LoVo (cell line): ENCODE results near the gene PBX3.

ENCODE experiments used
- DNase-seq: peaks from one replicate; pipeline ENCODE4 v3.0.0-alpha.2; 2016; ENCODE audit warnings: low spot score

Gene PBX3

DNA sequence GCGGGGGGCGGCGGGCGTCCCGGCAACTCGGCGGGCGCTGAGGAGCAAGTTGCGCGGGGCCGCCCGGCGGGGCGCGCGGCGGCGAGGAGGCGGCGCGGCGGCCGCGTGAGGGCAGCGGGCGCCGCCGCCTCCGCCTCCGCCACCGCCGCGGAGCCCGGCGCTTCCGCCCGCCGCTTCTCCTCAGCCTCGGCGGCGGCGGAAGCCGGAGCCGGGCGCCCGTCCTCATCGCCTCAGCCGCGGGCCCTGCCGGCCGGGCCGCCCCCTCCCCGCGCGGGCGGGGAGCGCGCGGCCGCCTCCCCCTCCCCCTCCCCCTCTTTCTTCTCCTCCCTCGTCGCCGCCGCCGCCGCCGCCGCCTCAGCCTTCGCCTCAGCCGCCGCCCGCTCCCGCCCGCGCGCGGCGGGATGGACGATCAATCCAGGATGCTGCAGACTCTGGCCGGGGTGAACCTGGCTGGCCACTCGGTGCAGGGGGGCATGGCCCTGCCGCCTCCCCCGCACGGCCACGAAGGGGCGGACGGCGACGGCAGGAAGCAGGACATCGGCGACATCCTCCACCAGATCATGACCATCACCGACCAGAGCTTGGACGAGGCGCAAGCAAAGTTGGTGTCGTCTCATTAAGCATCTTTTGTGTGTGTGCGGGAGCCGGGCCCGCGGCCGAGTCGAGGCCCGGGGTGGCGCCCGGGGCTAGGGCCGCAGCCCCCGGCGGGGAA is at the start of gene PBX3:
Gene PBX3 (plus strand): TSS at position 321 of the 712 bp plus-strand sequence.
- peak; percentile 42 for DNase-seq

- no peak for DNase-seq
Measured at GRCh38 chr9:125699870-125700269, 47.3 kb upstream of the PBX3 start.

GRCh38 chr9:125700791-125701190 is 46.4 kb upstream of the PBX3 start:
- DNase-seq: no peak

- DNase-seq: no peak
Measured at GRCh38 chr9:125701351-125701750, 45.8 kb upstream of the PBX3 start.

GRCh38 chr9:125703662-125704061 is 43.5 kb upstream of the PBX3 start:
- no peak for DNase-seq

- no peak for DNase-seq
Measured at GRCh38 chr9:125705893-125706292, 41.3 kb upstream of the PBX3 start.

DNA sequence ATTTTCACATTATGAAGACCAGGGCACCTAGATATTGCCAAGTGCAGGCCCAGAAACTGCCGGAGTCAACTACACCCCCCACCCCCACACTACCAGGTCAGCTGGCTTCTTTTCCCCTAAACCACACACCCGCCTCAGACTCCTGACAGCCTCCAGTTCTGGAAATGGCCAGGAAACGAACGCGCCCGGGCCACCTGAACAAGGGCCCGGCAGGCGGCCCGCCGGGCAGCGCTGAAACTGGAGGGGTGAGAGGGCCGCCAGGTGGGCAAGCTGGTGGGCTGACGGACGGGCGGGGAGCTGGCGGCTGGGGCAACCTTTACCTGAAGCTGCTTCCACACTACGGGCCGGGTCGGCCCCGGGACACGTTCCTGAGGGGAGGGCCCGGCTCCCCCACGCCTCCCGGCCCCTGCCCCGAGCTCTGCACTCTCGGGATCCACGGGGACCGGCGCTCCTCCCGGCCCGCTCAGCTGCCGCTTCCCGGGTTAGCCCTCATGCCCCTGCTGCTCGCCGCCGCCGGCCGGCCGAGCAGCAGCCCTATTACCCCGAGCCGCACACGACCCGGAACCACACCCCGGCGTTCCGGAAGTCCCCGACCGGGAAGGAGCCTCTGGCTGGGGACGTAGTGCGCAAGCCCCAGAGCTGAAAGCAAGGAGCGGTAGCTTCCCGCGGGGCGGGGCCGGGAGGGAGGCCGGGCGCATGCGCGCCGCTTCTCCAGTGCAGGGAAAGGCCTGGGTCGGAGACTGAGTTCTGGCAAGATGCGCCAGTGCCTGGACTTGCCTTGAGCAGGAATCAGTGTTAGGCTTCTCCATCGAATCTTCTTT is 40.3 kb upstream of the PBX3 start, which contains the start of gene MAPKAP1:
Gene MAPKAP1 (minus strand): TSS at position 558 of the 821 bp plus-strand sequence. CDS start 34,634 bp downstream, outside the sequence.
- DNase-seq: peak; percentile 95

GRCh38 chr9:125707472-125707804 is 39.7 kb upstream of the PBX3 start:
- DNase-seq: no peak

DNA sequence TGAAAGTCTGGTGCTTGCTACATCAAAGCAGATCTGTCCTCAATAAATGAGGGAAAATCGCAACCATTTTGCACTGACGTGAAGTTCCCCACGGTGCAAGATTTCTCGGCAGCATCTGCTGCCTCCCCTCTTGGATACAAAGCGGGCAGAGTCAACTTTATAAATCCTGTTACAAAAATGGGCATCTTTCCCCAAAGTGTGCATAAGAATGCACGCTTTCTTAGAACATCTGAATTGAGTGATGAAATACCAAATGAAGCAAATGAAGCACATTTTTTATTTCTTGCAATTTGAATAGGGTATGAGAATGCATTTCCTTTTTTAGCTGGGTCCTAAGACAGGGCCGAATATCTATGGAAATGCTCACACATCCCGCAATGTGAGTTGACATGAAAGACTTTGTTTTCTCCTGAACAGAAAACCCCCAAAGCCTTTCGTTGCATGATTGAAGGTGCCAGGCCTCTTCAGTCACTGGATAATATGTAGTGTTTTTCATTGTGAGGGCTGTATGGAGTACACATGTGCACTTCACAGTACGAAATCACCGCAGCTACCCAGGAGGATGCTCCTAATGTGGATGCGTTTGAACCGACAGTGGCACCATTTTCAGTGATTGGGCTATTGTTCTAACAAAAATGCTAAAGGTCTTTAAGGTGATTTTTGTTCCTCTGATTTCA is 20.6 kb upstream of the PBX3 start:
- DNase-seq: no peak

DNA sequence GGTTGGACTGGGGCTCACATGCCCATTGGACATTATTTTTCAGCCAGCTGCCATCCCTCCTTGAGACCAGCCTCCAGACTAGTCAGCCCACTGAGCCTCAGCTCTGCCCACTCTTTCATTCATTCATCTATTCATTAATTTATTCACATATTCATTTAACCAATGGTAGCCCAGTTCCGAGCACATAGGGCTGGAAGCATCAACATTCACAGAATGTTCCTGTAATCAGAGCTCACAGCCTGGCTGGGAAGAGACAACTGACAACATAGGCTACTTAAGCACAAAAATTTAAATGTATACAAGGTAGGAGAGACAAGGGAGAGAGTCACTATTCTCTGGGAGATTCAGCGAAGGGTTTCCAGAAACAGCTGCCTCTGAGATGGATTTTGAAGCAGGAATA is 17.0 kb upstream of the PBX3 start:
- DNase-seq: no peak

GRCh38 chr9:125732562-125732961 is 14.6 kb upstream of the PBX3 start:
- DNase-seq: no peak

DNA sequence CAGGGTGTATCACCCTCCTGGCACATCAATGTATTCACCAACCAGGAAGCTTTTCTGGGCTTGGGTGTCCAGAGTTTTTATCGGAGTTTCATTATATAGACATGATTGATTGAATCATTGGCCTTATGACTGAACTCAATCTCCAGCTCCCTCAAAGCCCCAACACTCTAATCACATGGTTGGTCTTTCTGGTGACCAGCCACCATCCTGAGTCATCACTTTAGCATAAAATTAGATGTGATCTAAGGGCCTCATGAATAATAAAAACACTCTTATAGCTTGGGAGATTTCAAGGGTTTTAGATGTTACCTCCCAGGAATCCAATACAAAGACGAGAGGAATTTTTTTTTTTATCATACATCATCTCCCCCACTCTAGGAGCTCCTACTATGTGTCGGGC is 7.7 kb upstream of the PBX3 start:
- no peak for DNase-seq

DNA sequence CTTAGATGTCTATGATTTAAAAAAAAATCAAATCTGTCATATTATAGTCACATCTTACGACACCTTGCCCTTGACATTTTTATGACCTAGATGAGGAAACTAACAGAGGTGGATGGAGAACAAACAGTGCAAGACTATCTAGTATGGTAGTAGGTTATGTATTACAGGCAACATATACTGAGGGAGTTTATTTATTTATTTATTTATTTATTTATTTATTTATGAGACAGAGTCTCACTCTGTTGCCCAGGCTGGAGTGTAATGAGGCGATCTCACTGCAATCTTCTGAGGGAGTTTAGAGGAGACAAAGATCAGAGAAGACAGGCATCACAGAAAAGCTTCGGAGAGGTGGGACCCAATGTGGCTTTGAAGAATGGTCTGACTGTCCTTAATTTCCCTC is 4.5 kb upstream of the PBX3 start:
- DNase-seq: no peak

DNA sequence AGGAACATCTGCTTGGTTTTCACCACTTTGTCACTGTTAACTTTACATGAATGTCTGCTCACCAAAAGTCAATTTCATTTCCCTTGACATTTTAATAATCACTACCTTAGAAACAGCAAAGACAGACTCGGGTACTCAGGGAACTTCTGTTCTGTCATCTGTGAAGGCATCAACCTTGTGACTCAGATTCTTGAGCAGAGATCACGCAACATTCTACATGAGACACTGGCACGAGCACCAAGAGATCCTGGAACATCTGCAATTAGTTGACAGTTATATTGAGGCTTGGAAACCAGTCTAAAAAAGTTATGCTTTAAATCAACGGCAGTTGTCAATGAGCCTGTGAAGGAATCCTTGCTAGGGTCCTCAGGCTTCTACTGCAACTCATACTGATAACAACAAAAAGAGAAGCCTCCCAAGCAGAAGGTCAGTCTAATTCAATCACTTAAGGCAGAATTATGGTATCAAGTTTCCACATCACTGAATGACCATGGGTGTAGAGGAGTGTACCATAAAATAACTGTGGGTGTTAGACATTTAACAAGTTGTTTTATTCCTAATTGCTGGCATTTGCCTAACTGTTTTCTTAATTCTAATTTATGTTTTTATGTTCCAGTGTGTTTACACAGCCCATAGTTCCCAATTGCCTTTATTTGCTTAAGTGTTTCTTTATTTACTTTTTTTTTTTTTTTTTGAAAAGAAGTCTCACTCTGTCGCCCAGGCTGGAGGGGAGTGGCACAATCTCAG is 3.3 kb upstream of the PBX3 start:
- no peak for DNase-seq

GRCh38 chr9:125744616-125745015 is 2.6 kb upstream of the PBX3 start:
- no peak for DNase-seq

DNA sequence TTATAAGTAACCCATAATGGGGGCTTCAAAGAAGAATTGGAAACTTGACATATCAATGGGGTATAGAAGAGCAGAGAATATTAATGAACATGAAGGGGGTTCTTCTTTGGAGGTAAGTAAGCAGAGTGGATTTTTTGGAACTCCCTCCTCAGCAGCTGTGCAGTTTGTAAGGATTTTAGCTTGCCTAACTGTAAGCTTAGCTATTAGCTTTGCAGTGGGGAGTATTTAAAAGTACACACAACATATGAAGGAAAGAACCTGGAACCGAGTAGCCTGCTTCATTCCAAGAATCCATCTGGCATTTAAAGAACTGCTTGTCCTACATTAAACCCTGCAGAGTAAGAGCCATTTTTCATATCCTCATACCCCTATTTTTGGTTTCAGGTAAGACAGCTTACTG is 2.2 kb upstream of the PBX3 start:
- no peak for DNase-seq

GRCh38 chr9:125745682-125746016 is 1.5 kb upstream of the PBX3 start:
- no peak for DNase-seq

- peak; percentile 93 for DNase-seq
Measured at GRCh38 chr9:125746017-125746773, 978 bp upstream of the PBX3 start.

DNA sequence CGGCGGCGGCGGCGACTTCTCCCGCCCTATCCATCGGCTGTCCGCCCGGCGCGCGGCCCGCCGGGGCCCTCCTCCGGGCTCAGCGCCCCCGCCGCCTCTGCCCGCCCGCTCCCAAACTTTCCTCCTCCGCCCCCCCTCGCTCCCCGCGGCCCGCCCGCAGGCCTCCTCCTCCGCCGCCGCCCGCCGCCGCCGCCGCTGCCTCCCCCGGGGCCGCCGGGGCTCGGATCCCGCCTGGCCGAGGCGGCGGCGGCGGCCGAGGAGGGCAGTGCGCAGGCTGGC is 460 bp upstream of the PBX3 start:
- DNase-seq: no peak

DNA sequence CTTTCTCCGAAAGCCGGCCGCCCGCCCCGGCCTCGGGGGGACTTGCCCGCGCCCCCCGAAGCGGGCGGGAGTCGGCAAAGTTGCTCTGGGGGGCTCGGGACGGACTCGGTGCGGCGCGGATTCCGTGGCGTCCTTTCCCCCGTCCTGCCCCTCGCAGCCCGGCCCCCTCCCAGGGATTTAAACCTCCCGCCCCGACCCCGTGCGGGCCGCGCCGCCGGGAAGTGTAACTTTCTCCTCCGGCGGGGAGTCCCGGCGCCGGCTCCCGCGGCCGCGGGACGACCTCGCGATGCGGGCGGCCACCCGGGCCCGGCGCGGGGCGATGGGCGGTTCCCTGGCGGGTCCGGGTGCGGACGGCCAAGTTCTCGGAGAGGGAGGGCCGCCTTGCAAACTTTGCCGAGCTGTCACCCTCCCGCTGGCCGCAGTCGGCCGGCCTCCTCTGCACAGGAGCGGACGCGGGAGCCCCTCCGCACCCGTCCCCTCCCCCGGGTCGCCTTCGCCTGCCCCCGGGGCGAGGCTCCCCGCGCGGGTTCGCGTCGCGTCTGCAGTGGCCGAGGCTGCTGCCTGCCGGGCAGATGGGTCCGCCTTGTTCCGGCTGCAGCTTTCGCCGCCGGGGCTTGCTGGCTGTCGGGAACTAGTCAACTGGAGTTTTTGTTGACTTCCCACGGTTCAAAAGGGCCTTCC is 732 bp downstream of the PBX3 start:
- no peak for DNase-seq

DNA sequence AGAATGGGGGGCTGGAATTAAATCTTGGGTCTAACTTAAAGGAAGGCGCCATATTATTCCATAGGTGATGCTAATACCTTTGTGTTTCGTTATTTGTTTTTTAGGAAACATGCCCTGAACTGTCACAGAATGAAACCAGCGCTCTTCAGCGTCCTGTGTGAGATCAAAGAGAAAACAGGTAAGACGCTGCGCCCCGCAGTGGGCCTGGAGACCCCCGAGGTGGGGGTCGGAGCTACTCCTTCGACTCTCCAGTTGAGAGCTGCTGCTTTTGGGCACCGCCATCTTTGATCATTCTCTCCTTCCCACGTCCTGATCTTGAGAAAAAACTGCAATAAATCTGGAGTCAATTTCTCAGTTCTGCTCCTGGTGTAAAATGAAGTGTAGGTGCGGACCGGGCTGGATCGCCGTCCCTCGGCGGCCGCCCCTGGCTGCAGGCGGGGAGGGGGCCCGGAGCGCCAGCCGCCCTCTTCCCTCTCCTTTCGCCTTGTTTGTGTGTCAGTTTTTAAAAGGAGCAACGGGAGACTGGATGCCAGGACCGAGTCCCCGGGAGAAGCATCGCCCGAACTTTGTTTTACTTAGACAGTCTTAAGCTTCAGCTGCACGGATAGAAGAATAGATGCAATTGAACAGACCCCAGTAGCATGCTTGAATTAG is 1.4 kb downstream of the PBX3 start:
- no peak for DNase-seq
